Hindlimb muscle (tissue), 1 donor: ENCODE results near the gene AZU1. TPM values are rescaled to one million over a fixed set of nuclear protein-coding genes. Genes with fewer than 3 reads are reported as not detected.

Experiments used
- DNase-seq: peaks from one replicate; pipeline ENCODE4 v3.0.0-alpha.2; 2013
- polyA plus RNA-seq: library from polyadenylated mRNA; unstranded; fragments of 120-200 nt; gene quantifications from one replicate; pipeline ENCODE4 v1.2.1, GENCODE V29; 2013; ENCODE audit not compliant: insufficient read length

AZU1 gene
- polyA plus RNA-seq, 1 donor, result 3.2 TPM

DNA sequence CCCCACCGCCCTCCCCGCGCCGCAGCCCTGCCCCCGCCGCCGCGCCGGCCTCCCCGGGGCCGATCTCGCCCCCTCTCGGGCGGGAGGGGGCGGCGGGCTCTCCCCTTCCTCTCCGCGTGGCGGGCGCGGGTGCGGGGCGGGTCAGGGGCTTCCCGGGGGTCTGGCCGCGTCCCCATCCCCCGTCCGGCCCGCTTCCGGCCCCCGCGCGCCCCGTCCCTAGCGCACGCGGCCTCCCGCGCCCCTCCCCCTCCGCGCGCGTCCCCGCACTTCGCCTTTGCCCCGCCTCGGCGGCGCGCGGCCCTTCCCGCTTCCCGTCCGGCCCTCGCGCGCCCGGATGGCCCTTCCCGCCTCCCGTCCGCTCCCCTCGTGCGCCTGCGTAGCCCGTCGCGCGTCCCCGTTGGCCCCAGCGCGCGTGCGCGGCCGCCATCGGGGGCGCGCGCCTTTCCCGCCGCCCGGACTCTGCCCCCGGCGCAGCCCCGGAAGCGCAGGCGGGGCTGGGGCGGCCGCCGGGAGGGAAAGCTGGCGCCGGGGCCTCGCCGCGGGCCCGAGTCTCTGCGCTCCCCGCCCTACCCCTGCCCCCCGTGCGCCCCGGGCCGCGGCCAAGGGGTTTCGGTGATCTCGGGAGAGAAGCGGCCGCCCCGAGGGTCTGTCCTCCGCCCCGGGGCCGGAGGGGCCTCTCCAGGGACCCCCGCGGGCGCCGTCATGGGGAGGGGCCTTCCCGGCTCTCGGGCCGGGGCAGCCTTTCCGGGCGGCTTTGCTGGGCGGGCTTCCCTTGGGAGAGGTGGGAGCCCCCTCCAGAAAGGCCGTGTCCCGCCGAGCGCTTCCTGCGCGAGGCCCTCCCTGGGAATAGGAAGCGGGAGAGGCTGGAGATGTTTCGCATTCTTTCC is 29.9 kb upstream of the AZU1 start:
- peak; percentile 95 for DNase-seq

DNA sequence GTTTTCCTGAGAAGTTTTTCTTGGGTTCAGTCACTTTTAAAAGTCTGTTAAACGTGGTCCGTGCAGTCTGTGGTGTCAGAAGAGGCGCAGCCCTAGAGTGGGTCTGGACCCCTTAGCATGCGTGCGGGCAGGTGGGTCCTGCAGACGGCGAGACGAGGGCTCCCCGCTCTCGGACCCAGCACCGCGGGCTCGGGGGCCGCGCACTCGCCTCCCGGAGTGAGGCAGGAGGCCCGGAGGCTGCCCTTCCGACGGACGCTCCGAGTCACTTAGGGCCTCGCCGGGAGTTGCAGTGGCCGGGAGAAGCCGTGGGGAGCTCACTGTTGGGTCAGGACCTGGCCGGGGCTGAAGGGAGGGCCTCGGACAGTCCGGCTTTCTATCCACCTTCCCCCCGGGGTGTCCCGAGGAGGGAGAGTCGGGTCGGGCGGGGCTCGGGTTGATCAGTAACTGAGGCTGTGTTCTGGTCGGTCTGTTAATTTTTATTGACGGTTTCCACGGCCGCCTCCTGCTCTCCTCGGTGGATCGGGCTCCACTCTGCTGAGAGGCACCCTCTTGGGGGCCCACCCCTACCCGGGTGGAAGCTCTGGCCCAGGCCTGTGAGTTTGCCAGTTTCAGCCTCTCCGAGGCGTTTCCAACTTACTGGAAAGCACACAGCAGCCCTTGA is 29.1 kb upstream of the AZU1 start:
- no peak for DNase-seq

DNA sequence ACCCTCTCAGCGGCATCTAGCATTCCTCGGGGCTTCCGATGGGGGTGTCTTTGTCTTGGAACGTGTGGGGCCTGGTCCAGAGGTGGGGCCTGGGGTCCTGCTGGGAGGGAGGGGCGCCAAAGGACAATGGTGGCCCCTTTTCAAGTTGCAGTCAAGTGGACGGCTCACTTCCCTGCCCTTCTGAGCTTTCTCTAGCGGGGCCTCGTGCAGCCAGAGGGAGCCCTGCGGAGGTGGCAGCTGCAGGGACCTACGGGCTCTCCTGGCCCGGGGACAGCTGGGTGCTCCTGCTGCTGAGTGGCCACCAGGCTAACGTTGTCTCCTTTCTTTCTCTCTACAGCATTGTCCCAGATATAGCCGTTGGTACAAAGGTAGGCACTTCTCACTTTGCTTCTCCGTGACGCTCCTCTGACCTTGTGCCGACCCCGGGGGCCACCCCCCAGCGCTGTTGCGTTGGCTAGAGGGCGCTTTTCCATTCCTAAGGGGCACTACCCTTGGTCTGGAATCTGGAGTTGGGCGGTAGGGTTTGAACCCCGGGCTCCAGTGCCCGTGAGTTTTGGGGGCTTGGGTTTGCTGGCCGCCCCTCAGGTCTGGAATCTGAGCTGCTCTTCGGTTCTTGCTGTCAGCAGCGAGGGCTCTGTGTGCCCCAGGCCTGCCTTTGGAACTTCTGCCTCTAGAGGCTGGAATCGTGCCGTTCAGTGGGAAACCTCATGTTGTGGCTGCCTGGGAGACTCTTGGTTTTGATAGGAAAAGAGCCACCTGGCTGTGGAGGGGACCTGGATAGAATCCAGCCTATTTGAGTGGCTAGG is 28.4 kb upstream of the AZU1 start:
- DNase-seq, result no peak

DNA sequence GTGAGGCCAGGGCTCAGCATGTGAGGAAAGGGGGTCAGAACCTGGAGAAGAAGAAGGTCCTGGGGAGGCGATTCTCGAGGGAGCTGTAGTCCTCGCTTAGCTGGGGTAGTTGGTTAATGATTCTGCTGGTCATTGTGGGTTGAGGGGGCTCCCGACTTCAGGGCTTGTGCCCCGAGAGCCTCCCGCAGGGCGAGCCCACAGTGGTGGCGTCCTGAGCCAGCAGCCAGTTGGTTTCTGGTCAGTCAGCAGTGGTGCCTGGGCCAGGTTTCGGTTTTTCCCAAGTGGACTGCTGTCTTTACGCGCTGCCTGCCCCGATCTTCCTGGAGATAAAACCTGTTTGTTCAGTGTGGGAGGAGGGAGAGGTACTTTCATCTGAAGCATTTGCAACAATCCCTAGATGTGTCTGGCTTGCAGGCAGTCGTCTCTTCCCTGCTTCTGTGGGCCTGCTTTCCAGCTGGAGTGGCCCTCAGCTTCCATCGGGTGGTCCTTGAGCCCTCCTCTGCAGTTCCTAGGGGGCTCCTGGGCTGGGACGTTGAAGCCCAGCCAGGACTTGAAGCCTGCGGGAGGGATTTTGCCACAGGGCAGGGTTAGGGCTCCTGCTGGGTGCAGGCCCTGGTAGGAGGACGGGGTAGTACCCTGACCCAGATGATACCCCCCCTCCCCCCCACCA is 27.1 kb upstream of the AZU1 start:
- no peak for DNase-seq

DNA sequence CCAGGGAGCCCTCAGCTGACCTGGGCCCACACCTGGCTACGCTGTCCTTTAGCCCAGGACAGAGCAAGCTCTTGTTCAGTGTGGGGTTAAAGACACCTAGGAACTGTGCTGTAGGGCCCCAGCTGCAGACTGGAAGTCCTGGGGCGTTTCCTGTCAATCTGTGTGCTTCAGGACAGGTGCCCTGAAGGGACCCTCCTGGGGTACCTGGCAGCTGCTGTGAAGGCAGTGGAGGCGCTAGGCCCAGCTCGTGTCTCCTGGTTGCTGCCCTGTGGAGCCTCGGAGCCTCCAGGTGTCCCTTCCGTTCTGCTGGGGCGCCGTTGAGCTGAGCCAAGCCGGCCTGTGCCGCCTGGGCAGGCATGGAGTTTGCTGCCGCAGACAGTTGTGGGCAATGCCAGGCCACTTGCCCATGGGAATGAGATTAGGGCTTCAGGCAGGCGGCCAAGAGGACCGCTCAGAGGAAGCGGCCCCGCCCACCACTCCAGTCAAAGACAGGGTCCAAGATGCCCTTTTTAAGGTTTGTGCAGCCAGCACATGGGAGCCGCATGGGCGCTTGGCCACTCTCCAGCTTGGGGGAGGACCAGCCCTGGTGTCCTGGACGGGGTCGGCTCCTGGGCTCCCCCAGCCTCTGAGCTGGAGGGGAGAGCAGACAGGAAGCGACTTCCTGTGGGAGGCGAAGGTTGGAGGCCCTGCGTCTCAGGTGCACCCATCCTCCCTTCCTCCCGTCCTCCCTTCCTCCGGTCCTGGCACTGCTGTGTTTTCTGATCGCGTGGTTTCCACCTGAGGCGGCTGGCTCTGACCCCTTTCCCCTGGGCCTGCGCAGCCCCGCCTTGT is 26.4 kb upstream of the AZU1 start:
- no peak for DNase-seq

DNA sequence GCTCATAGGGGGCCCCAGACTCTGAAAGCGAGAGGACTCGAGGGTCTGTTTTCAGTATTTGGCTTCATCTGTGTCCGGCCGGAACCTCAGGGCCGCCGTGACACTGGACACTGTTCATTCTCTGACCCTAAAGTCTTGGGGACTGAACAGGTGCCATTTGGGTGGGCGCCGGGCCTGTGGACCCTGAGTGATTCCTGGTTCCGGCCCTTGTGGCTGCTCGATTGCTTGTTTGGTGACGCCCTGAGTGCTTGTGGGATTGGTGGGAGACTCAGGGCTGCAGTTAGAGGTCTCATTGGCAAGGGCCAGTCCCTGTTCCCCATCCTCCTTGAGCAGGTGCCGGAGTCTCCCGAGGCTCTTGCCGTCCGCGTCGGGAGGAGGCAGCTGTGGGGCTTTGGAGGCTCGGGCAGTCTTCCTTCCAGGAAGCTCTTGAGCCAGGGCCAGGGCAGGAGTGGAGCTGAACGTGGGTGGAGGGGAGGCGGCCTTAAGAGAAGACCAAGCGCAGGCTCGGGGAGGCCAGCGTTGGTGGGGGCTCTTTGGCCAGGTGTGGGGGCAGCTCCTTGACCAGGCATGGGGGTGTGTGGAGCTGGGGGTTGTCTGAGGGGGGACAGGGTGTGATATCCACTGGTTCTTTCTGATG is 25.7 kb upstream of the AZU1 start:
- DNase-seq, result no peak

DNA sequence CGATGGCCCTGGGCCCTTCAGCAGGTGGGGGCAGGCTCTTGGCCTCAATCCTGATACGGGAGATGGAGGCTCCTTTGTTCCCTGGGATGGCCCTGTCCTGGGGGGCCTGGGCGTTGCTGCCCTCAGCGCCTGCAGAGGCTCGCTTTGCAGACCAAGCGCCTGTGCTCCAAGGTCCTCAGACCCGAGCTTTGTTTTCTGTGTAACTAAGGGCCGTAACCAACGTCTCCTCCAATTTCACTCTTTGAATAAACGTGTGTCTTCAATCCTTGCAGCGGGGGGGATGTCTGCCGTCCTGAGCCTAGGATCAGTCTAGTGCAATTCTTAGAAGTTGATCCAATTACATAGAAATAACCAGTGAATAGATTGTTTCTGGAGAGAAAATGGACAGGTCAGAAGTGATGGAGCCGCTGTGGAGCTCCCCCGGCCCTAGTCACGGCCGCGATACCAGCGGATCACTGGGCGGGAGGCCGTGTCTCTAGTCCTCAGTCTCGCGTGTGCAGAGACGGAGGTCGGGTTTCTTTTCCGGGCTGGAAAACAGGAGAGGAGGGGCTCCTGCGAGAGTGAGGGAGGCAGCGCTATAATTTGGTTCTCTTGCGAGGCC is 25.0 kb upstream of the AZU1 start:
- DNase-seq, result peak; percentile 74

DNA sequence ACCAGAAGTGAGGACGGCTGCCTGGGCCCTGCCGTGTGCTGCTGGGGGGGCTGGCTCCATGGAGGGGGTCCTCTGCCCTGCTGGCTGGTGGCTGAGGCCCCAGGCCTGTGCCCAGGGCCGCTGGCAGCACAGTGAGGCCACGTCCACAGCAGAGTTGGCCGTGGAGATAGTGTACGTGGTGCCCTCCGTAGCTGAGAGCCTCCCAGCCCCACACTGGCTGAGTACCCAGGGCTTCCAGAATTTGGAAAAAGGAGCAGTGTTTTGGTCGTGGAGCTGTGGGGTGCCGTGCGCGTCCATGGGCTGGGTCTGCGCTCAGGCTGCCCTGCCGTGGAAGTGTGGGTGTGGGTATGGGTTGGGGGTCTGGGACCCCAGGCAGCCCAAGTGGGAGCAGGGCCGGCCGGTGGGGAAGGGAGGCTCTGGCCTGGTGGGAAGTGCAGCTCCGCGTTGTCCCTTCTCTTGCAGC is 24.5 kb upstream of the AZU1 start:
- no peak for DNase-seq

DNA sequence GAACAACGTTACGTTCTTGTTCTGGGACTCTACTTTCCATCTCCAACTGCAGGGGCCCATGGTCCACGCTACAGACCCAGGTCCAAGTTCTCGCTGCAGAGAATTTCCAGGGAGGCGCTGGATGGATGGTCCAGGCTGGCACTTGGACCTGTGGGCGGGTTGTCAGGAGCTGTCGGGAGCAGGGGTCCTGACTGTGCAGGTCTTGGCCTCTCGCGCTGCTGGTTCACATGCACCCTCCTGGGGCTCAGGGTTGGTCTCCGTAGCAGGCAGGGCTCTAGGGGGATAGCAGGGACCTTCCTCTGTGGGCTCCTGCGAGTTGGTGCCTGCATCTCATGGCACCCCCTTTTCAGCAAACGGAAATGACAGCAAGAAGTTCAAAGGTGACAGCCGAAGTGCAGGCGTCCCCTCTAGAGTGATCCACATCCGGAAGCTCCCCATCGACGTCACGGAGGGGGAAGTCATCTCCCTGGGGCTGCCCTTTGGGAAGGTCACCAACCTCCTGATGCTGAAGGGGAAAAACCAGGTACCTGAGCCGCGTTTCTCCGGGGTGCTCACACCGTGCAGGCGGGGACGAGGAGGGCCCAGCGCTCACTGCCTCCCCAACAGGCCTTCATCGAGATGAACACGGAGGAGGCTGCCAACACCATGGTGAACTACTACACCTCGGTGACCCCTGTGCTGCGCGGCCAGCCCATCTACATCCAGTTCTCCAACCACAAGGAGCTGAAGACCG is 23.8 kb upstream of the AZU1 start:
- DNase-seq, result no peak

DNA sequence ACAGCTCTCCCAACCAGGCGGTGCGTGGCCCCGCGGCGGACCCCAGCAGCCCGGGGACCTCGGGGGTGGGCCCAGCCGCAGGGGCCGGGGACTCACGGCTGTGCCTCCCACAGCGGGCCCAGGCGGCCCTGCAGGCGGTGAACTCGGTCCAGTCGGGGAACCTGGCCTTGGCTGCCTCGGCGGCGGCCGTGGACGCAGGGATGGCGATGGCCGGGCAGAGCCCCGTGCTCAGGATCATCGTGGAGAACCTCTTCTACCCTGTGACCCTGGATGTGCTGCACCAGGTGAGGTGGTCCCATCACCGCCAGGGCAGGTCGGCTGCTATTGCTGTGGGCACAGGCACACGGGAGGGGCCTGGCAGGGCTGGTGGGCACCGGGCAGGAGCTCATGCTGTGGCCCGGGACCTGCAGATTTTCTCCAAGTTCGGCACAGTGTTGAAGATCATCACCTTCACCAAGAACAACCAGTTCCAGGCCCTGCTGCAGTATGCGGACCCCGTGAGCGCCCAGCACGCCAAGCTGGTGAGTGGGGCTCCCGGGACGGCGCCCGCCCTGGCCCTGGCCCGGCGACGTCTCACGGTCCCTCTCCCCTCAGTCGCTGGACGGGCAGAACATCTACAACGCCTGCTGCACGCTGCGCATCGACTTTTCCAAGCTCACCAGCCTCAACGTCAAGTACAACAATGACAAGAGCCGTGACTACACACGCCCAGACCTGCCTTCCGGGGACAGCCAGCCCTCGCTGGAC is 23.0 kb upstream of the AZU1 start:
- no peak for DNase-seq

DNA sequence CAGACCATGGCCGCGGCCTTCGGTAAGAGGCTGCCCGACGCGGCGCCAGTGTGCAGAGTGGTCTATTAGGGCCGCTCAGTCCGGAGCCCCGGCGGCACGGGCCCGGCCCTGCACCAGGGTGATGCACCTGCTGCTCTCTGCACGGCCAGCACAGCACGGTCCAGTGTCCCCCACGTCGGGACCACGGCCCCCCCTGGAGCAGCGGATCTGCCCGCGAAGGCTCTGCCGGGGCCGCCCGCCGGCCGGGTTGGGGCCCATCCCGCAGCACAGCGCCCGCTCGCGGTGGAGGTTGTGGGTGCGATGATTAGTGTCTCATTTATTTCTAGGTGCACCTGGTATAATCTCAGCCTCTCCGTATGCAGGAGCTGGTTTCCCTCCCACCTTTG is 22.5 kb upstream of the AZU1 start:
- DNase-seq, result no peak

DNA sequence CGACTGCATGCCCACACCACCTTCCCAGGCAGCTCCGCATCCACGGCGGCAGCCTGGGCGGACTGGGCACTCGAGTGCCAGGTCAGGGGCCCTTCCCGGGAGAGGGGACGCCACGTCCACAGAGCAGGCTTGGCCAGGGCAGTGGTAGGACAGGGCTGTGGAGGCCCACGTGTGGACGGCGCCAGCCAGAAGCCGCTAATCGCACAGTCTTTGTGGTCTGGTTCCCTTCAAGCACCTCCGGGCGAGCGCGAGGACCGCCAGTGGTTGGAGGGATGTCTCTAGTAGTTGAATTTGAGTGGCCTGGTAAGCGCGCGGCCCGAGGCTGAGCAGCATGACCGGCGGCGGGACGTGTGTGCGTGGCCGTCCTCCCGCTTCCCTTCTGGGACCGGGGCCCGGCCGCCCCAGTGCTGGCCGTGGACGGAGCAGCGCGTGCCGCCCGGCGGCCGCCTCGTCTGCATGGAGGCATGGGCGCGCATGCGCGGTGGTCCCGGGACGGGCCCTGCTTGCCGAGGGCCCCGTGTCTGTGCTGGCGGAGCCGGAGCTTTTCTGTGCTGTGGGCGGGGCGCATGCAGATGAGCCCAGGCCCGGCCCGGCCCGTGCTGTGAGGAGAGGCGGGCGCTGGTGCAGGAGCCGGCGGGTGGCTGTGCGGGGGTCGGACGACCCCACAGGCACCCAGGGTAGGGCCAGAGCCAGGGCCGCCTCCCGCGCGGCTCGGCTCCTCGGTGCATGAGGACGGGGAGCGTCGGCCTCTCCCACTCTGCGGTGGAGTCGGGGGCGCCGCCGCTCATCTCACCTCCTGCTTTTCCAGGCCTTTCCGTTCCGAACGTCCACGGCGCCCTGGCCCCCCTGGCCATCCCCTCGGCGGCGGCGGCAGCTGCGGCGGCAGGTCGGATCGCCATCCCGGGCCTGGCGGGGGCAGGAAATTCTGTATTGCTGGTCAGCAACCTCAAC is 21.8 kb upstream of the AZU1 start:
- no peak for DNase-seq

DNA sequence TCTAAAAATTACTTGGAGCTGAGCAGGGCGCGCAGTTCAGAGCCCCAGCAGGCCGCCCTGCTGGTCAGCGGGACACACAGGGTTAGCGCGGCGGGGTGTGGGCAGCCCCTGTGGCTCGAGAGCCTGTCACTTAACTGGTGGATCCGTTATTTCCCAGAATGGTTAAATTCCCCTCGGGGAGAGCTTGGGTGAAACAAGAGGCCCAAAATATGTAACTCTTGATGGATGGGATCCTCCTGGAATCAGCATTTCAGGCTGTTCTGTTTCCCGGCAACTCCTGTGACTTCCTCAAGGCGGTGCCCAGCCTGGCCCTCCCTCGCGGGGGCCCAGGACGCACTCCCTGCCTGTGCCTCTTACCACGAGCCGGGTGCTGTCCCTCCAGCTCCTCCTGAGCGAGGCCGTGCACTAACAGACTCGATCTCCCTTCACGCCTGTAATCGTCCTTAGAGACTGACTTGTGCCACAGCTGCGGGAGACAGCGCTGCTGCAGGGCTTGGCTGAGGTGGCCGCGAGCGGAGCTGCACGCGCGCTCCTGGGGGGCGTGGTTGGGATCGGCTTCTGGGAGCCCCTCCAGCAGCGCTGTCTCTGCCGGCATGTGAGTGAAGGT is 20.7 kb upstream of the AZU1 start:
- DNase-seq, result no peak

DNA sequence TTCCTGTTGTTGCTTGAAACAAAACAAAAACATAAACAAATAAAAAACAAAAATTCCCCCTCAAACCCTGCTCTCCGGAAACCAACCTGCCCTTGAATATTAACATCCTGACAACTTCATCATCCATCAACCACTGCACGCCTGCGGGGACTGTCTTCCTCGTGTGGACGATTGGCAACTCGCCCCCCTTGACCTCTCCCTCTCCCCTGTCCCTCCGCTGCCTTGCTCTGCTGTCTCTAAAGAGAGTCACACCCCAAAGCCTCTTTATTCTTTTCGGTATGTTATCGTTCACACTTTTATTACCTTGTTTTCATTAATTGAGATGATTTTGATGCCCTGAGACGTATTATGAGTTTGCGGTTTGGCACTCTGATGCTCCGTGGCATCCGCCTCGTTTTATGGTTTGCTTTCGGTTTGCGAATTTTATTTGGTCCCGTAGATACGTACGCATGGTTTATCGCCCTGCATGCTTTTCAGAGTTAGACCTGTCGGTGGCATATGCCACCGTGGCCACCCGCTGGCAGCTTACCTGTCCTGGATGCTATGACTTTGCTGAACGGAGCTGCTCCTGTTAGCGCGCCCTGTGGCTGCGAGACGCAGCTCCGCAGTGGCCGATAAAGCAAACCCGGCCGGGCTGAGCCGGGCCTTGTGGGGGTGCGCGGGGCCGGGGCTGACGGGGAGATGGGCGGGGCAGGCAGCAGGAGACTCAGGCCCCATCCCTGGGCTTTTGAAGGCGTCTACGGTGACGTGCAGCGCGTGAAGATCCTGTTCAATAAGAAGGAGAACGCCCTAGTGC is 19.8 kb upstream of the AZU1 start:
- DNase-seq, result no peak

DNA sequence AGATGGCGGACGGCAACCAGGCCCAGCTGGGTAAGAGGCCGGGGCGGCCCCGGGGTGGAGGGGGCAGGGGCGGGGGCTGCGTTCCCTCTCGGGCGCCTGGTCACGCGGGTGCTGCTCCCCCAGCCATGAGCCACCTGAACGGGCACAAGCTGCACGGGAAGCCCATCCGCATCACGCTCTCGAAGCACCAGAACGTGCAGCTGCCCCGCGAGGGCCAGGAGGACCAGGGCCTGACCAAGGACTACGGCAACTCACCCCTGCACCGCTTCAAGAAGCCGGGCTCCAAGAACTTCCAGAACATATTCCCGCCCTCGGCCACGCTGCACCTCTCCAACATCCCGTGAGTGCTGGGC is 19.2 kb upstream of the AZU1 start:
- DNase-seq, result no peak

DNA sequence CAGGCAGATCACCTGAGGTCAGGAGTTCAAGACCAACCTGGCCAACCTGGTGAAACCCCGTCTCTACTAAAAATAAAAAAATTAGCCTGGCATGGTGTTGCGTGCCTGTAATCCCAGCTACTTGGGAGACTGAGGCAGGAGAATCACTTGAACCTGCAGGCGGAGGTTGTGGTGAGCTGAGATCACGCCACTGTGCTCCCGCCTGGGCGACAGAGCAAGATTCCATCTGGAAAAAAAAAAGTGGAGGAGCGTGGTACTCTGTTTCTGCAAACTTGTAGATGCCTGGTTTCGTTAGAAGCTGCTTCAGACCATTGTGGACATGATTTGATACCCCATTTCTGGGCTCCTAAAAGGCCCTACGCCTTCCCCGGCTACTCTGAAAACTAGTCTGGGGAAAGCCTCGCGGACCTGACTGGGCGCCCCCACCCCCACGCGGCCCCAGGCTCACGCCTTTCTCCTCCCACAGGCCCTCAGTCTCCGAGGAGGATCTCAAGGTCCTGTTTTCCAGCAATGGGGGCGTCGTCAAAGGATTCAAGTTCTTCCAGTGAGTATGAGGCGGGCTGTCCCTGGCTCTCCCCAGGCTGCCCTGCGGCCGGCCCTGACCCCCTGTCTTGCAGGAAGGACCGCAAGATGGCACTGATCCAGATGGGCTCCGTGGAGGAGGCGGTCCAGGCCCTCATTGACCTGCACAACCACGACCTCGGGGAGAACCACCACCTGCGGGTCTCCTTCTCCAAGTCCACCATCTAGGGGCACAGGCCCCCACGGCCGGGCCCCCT is 17.4 kb upstream of the AZU1 start:
- no peak for DNase-seq
